Measurements from ENCODE around the gene POLR1A. TPM values are rescaled to one million over a fixed set of nuclear protein-coding genes. Genes with fewer than 3 reads are reported as not detected.

Gene POLR1A
- total RNA-seq, 2 experiments from 2014 or later: 41.8 to 42.1 TPM

- intact Hi-C loops (cut with micrococcal nuclease): no loop called here
- POLR2A ChIA-PET: interaction anchor here (1.5 kb wide), 1 partner anchor 10 kb away, joined by 3 read pairs; no protein-coding TSS in a partner anchor
- TF ChIP-seq CTCF (IDR thresholded peaks at IDR 0.05): no peak
- H3K27me3 Mint-ChIP-seq: no peaks in the 10 kb centered on the region
- CTCF ChIA-PET: interaction anchor here (1.0 kb wide), 1 partner anchor 34 kb away, joined by 4 read pairs; no protein-coding TSS in a partner anchor
- H3K4me1 Mint-ChIP-seq (ENCODE audit: low read depth): peaks cover 19% of the 10 kb centered on the region
- DNase-seq (no peak), ATAC-seq (no peak)
- H3K27ac Mint-ChIP-seq: no peak overlapping the region
- H3K36me3 Mint-ChIP-seq (ENCODE audit: low read depth): peaks cover 50% of the 10 kb centered on the region
- no peaks in the 10 kb centered on the region for H3K9me3 Mint-ChIP-seq
- no peak overlapping the region for H3K4me3 Mint-ChIP-seq
Observed at GRCh38 chr2:86045541-86045940, 60.1 kb downstream of the POLR1A start.

GRCh38 chr2:86044614-86045013, 61.1 kb downstream of the POLR1A start:
- peaks cover 28% of the 10 kb centered on the region for H3K4me1 Mint-ChIP-seq (ENCODE audit: low read depth)
- peaks cover 53% of the 10 kb centered on the region for H3K36me3 Mint-ChIP-seq (ENCODE audit: low read depth)
- ATAC-seq (no peak), DNase-seq (no peak)
- ChIA-PET CTCF (interaction anchor here (1.9 kb wide), 1 partner anchor 156 kb away, joined by 5 read pairs; the partner anchor contains the start of gene ST3GAL5), POLR2A (interaction anchor here (1.5 kb wide), 1 partner anchor 9 kb away, joined by 3 read pairs; no protein-coding TSS in a partner anchor)
- no peak overlapping the region for H3K27ac Mint-ChIP-seq
- no peak for TF ChIP-seq CTCF (IDR thresholded peaks at IDR 0.05)
- H3K9me3 Mint-ChIP-seq: no peaks in the 10 kb centered on the region
- H3K4me3 Mint-ChIP-seq: no peak overlapping the region
- intact Hi-C loops (cut with micrococcal nuclease): no loop called here
- H3K27me3 Mint-ChIP-seq: no peaks in the 10 kb centered on the region

- no peak for DNase-seq
- no peak for ATAC-seq
- Mint-ChIP-seq H3K9me3 (no peaks in the 10 kb centered on the region), H3K4me3 (no peak overlapping the region), H3K27ac (no peak overlapping the region), H3K36me3 (ENCODE audit: low read depth) (peaks cover 55% of the 10 kb centered on the region), H3K27me3 (no peaks in the 10 kb centered on the region), H3K4me1 (ENCODE audit: low read depth) (peaks cover 34% of the 10 kb centered on the region)
- CTCF ChIA-PET: interaction anchor here (1.9 kb wide), 1 partner anchor 155 kb away, joined by 5 read pairs; the partner anchor contains the start of gene ST3GAL5
- POLR2A ChIA-PET: interaction anchor here (1.5 kb wide), 1 partner anchor 8 kb away, joined by 3 read pairs; no protein-coding TSS in a partner anchor
- TF ChIP-seq CTCF (IDR thresholded peaks at IDR 0.05): no peak
- intact Hi-C loops (cut with micrococcal nuclease): no loop called here
Observed at GRCh38 chr2:86044045-86044444, 61.6 kb downstream of the POLR1A start.

GRCh38 chr2:86042256-86043168, 63.2 kb downstream of the POLR1A start:
- intact Hi-C loops (cut with micrococcal nuclease): no loop called here
- ChIA-PET CTCF (interaction anchor here (1.0 to 2.7 kb wide), 8 partner anchors 12 to 229 kb away, joined by 3 to 19 read pairs (median 5); partner anchors contain the start of genes POLR1A, PTCD3 and ST3GAL5), POLR2A (interaction anchor here (0.6 to 1.2 kb wide), 2 partner anchors 26 to 28 kb away, joined by 3 read pairs; no protein-coding TSS in a partner anchor)
- Mint-ChIP-seq H3K9me3 (no peaks in the 10 kb centered on the region), H3K27me3 (no peaks in the 10 kb centered on the region), H3K4me3 (no peak overlapping the region), H3K36me3 (ENCODE audit: low read depth) (peaks cover 64% of the 10 kb centered on the region), H3K4me1 (ENCODE audit: low read depth) (peaks cover 49% of the 10 kb centered on the region), H3K27ac (peak overlapping the region; percentile 63)
- TF ChIP-seq CTCF (IDR thresholded peaks at IDR 0.05): no peak
- DNase-seq (no peak), ATAC-seq (no peak)
